ENCODE measurements around the gene FAM135A. TPM values are rescaled to one million over a fixed set of nuclear protein-coding genes. Genes with fewer than 3 reads are reported as not detected.

Gene FAM135A
- polyA plus RNA-seq, 1 donor from 2014 or later: 4.8 TPM

DNA sequence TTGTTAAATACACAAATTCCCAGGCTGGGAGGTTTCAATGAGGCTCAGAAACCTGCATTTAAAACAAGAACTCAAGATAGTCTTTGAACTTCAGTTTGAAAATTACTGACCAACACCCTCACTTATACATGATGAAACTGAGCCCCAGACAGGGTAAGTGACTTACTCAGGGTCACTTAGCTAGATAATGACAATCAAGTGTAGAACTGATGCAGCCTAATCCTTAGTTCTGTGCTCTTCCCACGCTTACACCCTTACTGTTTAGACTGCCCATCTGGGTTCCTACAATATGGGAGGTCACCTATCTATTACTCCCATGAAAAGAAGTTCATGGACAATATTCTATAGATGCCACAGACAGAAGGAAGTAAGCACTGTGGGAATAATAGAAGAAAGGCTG, 24.5 kb upstream of the FAM135A start:
- H3K4me3 Mint-ChIP-seq: no peak overlapping the region
- H3K27ac Mint-ChIP-seq: no peak overlapping the region
- peaks cover 0 to 3% (median 0%) of the 10 kb centered on the region in 3 donors for H3K9me3 Mint-ChIP-seq
- no peaks in the 10 kb centered on the region for H3K4me1 Mint-ChIP-seq
- H3K27me3 Mint-ChIP-seq: peaks cover 9% of the 10 kb centered on the region
- H3K36me3 Mint-ChIP-seq: no peaks in the 10 kb centered on the region

DNA sequence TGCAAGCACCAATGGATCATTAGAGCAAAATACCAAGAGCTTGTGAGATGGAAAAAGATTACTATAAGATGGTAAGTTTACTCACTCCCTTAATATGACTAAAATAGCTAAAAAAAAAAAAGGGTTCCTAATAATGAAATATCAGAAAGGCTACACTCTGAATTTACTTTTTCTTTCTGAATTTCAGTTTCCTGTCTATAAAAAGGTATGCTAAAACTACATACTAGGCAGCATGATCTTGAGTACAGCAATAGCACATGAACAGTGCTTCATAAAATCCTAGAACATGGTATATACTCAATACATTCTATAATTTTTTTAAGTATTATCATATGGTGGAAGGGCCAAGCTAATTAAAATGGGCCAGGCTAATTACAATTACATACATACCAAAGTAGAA, 24.0 kb upstream of the FAM135A start:
- no peaks in the 10 kb centered on the region for H3K36me3 Mint-ChIP-seq
- peaks cover 8% of the 10 kb centered on the region for H3K27me3 Mint-ChIP-seq
- no peaks in the 10 kb centered on the region for H3K4me1 Mint-ChIP-seq
- H3K4me3 Mint-ChIP-seq: no peak overlapping the region
- no peak overlapping the region for H3K27ac Mint-ChIP-seq
- no peaks in the 10 kb centered on the region for H3K9me3 Mint-ChIP-seq

DNA sequence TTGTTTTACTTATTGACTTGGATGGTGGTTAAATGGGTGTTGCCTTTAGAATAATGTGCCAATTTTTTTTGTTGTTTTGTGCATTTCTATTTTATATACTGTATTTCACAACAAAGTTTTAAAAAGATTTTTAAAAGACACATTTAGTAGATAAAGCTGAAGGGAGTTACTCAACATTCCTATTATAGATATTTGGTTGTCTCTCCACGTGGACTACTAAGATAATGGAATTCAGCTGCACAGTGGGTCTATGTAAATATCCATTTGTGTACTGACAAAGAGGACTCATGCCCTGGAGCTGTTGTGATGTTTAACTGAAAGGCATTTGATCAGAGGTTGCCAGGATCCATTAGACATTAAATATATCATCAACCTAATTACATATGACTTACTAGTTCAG, 23.2 kb upstream of the FAM135A start:
- H3K9me3 Mint-ChIP-seq: no peaks in the 10 kb centered on the region
- no peaks in the 10 kb centered on the region for H3K4me1 Mint-ChIP-seq
- H3K4me3 Mint-ChIP-seq: no peak overlapping the region
- H3K36me3 Mint-ChIP-seq: no peaks in the 10 kb centered on the region
- H3K27me3 Mint-ChIP-seq: peaks cover 8% of the 10 kb centered on the region
- H3K27ac Mint-ChIP-seq: no peak overlapping the region

DNA sequence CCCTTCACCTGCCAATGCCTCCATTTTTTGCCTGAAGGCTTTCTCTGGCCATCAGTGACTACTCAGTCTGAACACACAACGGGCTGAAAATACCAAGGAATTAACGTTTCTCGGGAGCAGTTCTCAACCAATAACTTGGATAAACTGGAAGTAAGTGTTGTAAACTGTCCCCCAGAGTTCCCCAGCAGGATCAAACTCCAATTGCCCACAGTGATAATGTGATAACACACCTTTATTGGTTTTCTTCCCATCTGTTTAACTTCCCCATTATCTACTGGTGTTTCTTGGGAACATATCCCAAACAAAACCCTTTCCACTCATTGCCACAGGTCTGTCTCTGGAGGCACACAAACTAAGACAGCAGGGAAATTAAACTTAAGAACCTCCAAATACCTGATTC, 21.8 kb upstream of the FAM135A start:
- Mint-ChIP-seq H3K36me3 (no peaks in the 10 kb centered on the region), H3K27me3 (peaks cover 8% of the 10 kb centered on the region), H3K9me3 (no peaks in the 10 kb centered on the region), H3K4me1 (no peaks in the 10 kb centered on the region), H3K27ac (no peak overlapping the region), H3K4me3 (no peak overlapping the region)

DNA sequence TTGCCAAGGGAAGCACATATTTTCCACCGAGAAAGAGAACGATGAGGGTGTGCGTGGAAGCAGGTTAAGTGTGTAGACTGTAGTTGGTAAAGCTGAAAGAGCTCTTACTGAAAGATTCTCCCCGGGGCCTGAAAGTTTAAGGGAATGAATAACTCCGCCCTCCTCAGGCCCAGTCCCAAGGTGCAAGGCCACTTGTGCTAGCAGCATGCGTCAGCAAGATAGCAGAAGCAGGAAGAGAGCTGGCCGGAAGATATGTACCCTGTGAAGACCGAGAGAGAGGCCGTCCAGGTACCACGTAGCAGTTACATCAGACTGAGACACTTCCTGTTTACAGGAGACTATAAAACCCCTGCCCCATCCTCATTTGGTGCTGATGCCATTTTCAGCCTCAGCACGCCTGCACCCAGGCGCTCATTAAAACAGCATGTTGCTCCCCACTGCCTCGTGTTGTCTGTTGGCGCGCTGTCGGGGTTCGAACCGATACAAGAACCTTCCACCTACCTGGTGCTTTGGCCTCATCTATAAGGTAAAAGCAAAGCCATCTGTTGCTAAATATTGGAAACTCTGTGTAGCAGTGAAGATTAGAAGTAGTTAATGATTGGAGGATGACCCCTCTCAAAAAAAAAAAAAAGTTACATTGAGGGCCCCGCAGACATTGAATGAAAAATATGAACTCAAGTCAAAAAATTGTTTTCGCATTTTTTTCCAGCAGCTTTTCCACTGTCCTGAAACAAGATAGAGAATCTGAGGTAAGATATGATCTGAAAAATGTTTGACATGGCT, 18.6 kb upstream of the FAM135A start:
- Mint-ChIP-seq H3K4me1 (no peaks in the 10 kb centered on the region), H3K4me3 (no peak overlapping the region), H3K9me3 (no peaks in the 10 kb centered on the region), H3K27ac (no peak overlapping the region), H3K36me3 (no peaks in the 10 kb centered on the region), H3K27me3 (peaks cover 13% of the 10 kb centered on the region)

DNA sequence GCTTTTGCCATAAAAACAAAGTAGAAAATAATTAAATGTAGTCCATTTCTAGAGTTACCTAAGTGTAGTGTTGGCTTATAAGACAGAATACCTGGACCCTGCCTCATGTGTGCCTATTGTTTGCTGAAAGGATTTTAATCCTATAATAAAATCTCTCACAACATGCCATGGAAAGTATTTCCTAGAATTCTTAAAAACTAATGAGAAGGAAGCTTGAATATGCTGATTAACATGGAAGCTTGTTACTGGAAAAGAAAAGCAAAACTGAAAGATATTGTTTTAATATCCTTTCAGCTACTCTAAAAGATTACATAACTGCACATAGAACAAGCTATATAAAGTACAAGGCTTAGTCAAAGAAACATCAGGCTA, 18.0 kb upstream of the FAM135A start:
- H3K36me3 Mint-ChIP-seq: no peaks in the 10 kb centered on the region
- H3K27ac Mint-ChIP-seq: no peak overlapping the region
- H3K4me1 Mint-ChIP-seq: no peaks in the 10 kb centered on the region
- peaks cover 14% of the 10 kb centered on the region for H3K27me3 Mint-ChIP-seq
- H3K9me3 Mint-ChIP-seq: no peaks in the 10 kb centered on the region
- no peak overlapping the region for H3K4me3 Mint-ChIP-seq

DNA sequence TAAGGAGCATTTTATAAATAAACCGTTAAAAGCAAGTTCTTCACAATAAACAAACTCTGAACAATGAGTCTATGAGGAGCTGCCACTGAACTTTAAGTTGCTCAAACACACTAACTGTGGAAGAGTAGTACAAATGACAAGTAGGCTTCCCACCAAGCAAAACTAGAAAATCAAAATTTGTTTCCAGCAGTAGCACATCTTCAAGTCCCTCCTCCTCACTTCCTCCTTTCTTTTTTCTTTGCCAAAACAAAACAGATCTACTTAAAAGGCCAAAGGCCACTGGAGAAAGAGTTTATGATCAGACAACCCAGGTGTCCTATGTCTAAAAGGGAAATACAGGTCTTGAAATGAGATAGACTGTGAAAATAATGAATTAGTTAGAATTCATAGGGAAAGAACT, 17.1 kb upstream of the FAM135A start:
- H3K4me3 Mint-ChIP-seq: no peak overlapping the region
- H3K27ac Mint-ChIP-seq: no peak overlapping the region
- H3K27me3 Mint-ChIP-seq: peaks cover 14% of the 10 kb centered on the region
- H3K4me1 Mint-ChIP-seq: no peaks in the 10 kb centered on the region
- no peaks in the 10 kb centered on the region for H3K9me3 Mint-ChIP-seq
- no peaks in the 10 kb centered on the region for H3K36me3 Mint-ChIP-seq

DNA sequence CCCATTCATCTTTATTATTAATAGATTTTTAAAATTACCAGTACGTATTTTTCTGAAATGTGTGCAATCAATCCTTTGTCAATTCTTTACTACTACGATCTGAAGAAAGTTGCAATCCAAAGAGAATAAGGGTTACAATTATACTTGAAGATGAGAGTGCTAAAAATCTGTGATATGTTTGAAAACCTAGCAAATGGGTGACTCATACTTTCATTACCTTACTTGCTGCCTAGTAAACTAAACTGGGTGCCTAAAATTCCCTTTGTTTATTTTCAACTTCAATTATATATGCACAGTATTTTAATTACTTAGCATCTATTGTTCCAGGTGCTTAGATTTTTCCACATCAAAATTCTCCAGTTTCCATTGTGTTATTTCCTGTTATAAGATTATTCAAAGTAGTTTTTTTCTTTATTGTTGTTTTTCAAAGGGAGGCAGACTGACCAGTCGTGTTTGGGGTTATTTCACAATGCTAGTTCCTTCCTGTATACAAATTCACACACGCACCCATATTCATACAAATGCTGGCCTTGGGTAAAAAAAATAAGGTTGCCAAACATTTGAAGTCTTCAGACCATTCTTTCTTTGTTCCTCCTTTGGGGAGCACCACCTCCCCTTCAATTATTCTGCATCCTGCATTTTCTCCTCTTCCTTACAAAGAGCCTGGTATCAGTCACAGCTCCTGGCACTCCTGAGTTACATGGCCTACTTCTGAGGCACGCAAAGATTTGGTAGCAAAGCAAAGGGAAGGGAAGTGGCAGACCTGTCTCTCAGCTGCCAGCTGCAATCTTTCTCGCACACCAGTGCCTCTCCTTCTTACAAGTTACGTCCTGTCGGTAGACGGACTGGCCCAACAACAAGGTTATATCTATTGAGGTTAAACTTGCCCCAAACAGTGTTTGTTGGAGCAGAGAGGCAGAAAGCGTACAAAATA, 16.2 kb upstream of the FAM135A start:
- no peak overlapping the region for H3K4me3 Mint-ChIP-seq
- H3K4me1 Mint-ChIP-seq: no peaks in the 10 kb centered on the region
- peaks cover 11% of the 10 kb centered on the region for H3K27me3 Mint-ChIP-seq
- H3K36me3 Mint-ChIP-seq: no peaks in the 10 kb centered on the region
- H3K27ac Mint-ChIP-seq: no peak overlapping the region
- H3K9me3 Mint-ChIP-seq: no peaks in the 10 kb centered on the region

DNA sequence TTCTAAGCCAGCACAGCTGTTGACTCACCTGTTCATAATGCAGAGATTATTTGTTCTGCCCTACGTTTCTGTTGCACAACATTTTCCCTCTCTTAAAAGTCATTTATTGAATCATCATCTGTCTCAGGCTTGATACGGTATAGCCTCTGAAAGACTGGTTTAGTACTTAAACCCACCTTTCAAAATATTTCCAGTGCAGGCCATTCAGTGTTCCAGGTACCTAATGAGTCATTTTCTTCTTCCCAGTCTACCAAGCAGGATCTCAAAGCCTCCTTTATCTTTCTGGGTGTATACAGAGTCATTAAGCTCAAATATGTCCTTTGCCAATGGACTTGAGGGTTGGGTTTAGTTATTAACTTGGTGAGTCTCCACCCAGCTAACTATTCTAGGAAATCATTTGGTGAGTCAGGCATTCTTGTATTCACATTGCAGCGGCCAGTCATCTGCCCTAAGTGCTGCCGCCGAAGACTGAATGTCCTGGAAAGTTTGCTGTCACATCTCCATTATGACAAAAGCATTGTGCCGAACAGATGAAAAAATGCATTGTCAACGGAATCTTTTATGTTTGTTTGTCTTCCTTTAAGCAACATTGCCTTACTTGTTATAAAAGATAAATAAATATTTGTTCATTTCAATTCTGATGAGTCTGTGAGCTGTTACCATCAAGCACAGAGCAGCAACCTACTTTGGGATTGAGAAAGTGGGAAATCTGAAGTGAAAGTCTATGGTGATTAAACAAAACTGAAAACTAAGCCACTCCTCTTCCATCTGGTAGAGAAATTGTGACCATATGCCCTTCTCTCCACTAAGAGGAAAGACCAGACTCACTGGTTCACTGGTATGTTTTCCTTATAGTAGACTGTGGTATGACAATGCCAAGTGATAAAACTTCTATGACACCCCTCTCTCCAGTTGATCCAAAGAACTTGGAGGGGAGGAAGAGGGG, 14.3 kb upstream of the FAM135A start:
- no peaks in the 10 kb centered on the region for H3K9me3 Mint-ChIP-seq
- no peak overlapping the region for H3K4me3 Mint-ChIP-seq
- no peaks in the 10 kb centered on the region for H3K4me1 Mint-ChIP-seq
- H3K27me3 Mint-ChIP-seq: peaks cover 9% of the 10 kb centered on the region
- H3K27ac Mint-ChIP-seq: no peak overlapping the region
- H3K36me3 Mint-ChIP-seq: no peaks in the 10 kb centered on the region

DNA sequence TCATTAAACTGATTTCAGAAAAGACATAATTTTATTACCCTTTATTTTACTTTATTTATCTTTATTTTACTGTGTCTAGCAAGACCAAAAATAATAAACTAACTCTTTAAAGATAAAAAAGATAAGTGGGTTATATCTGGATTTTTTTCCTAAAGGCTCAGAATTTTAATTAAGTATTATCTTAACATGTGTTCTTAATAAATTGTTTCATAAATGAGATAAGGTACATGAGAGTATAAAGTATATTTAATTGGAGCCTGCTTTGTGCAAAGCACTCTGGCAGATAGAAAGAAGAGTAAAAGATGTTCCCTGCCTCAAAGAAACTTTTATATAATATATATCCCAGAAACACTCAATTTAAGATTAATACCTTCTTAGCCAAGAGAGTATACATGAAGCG, 8.7 kb upstream of the FAM135A start:
- no peaks in the 10 kb centered on the region for H3K4me1 Mint-ChIP-seq
- H3K36me3 Mint-ChIP-seq: no peaks in the 10 kb centered on the region
- H3K27me3 Mint-ChIP-seq: peaks cover 9% of the 10 kb centered on the region
- no peak overlapping the region for H3K27ac Mint-ChIP-seq
- H3K9me3 Mint-ChIP-seq: no peaks in the 10 kb centered on the region
- no peak overlapping the region for H3K4me3 Mint-ChIP-seq

DNA sequence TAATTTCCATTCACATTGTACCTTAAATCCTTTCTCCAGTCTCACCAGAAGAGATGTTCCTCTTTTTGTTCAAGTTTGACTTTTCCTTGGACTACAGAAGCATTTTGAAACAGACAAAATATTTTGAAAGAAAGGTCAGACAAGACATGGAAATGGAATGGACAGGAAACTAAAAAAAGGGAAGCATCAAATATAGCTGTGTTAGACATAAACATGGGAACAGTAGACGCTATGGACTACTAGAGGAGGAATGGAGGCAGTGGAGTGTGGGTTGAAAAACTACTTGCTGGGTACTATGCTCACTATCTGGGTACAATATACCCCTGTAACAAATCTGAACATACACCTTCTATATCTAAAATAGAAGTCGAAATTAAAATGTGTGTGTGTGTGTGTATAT, 4.1 kb upstream of the FAM135A start:
- Mint-ChIP-seq H3K36me3 (no peaks in the 10 kb centered on the region), H3K27ac (no peak overlapping the region)

DNA sequence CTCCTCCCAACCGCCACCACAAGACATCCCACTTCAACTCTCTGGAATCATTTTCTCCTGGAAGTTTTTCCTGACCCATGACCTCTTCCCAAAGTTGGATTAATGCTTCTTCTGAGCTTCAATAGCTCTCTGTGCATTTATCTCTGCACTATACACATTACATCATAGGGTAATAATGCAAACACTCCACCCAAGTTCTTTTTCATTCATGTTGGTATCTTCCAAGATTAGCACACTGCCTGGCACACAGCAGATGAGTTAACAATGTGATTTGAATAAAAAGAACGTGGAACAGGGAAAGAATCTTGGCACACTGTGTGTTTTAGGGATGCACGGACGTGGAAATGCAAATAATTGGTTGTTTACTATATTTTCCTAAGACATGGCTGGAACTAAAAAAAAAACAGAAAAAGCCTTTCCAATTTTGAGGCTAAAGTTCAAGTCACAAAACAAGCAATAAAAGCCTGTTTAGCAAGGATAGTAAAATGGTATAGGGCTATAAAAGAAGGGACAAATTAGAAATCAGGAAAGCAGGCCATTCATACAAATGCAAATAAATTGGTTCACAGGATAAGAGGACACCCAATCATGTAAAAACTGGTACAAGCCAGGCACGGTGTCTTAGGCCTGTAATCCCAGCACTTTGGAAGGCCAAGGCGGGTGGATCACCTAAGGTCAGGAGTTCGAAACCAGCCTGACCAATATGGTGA, 1.6 kb upstream of the FAM135A start:
- Mint-ChIP-seq H3K4me3 (peak overlapping the region in 2 of 4 donors; percentile 87 to 90), H3K36me3 (no peaks in the 10 kb centered on the region), H3K27ac (peak overlapping the region in 1 of 3 donors; percentile 76), H3K27me3 (peaks cover 2% of the 10 kb centered on the region), H3K9me3 (no peaks in the 10 kb centered on the region), H3K4me1 (peaks cover 13 to 23% (median 14%) of the 10 kb centered on the region in 3 donors)

More for the DNA sequence above, 4.1 kb upstream of the FAM135A start:
- peaks cover 6% of the 10 kb centered on the region for H3K27me3 Mint-ChIP-seq
- H3K4me1 Mint-ChIP-seq: peaks cover 6 to 8% (median 7%) of the 10 kb centered on the region in 3 donors
- H3K9me3 Mint-ChIP-seq: no peaks in the 10 kb centered on the region
- peak overlapping the region in 1 of 4 donors; percentile 39 for H3K4me3 Mint-ChIP-seq

DNA sequence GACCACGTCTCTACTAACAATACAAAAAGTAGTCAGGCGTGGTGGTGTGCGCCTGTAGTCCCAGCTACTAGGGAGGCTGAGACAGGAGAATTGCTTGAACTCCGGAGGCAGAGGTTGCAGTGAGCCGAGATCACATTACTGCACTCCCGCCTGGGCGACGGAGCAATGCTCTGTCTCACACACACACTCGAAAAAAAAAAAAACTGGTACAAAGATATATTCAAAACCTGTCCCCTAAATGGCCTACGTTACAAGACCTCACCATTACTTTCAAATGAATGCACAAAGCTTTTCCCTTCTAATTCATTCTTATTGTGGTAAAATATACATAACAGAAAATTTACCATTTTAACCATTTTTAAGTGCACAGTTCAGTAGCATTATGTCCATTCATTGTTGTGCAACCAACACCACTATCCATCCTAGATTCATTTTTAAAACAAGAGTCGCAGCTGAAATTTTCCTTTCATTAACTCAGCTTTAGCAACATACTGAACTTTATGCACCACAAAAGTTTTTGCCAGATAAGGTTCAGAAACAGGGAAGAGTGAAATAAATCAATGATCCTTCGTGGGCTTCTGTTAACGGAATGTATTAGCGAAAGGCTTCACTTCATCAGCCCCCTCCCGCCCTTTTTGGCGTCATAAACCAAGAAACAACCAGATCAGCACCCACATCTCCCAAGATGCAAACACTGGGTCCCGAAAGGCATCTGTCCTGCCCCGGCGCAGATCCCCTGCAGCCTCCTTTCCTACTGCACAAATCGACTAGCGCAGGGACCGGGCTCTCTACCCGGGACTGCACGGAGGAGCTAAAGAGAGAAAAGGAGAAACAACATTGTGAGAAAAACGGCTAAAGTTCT, 825 bp upstream of the FAM135A start:
- Mint-ChIP-seq H3K27ac (peak overlapping the region; percentile 76 to 90 (median 90)), H3K27me3 (no peaks in the 10 kb centered on the region), H3K4me3 (peak overlapping the region; percentile 87 to 97 (median 92)), H3K4me1 (peaks cover 13 to 23% (median 14%) of the 10 kb centered on the region in 3 donors), H3K9me3 (no peaks in the 10 kb centered on the region), H3K36me3 (no peaks in the 10 kb centered on the region)
